ENCODE measurements around the gene C1orf141.
"Not testable (repeated sequence)": the region's sequence is repeated elsewhere in the genome, so short reads cannot be mapped to it uniquely, and the experiment has no call there.

C1orf141 gene

DNA sequence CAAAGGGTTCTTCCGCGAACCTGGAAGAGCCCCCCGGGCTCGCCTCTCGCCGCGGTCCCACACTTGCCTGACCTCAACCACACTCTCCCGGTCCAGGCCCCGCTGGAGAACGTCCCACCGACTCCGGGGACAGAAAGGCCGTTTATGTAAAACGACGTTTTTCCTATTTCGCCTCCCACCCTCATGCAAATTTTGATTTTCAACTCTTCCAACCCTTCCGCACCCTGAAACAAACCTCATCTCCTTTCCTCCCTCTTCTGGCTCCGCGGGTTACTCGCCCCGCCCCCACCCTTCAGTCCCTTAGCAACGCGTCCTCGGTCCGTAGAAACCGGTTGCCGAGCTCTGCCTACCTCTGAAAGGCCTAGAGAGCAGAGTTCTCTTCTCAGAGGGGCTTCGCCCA lies at the start of gene C1orf141:
C1orf141 (minus strand) TSS at position 276 of the 400 bp plus-strand sequence. CDS start 7,730 bp downstream, outside the sequence.
- DNase-seq (ENCODE audit: low read depth): no peak

DNA sequence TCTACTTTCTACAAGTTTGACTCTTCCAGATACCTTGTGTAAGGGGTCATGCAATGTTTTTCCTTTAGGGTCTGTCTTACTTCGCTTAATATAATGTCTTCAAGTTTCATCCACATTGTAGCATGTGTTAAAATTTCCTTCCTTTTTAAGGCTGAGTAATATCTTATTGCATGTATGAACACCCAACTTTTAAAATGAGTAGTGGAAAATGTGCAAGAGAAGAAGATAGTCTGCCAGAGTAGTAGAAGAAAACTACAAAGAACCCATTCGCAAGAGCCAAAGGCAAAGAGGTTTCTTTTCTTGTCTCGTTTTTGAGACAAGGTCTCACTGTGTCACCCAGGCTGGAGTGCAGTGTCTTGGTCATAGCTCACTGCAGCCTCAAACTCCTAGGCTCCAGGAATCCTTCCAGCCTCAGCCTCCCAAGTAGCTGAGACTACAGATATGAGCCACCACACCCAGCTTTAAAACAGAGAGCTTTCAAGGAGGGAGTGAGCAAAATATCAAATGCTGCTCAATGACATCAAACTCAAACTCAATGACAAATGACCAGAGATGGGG lies 40.8 kb upstream of the C1orf141 start:
- no peak for DNase-seq (ENCODE audit: low read depth)

DNA sequence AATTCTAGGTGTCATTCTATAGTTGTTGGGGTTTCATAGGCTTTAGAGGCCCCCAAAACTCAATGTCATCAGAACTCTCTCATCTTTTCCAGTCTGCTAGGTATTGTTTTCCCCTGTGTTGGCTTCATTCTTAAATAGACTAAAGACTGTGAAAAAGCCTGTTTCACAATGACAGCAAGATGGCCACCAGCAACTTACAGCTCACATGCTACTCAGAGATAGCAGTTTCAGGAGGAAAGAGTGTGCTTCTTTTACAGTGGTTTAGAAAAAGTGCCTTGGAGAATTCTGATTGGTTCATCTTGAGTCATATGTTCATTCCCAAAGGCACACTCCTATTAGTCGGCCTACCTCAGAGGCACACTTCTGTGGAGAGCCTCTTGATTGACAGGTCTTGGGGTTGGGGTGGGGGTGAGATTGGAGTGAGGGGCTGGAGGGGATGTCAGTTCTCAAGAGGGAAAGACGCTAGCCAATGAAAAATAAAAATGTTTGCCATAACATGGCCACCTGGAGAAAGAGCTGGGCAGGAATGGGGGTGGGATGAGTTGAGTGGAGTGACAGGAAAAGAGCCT lies 40.0 kb upstream of the C1orf141 start:
- DNase-seq (ENCODE audit: low read depth): no peak

GRCh38 chr1:67173988-67174387 lies 39.2 kb upstream of the C1orf141 start:
- DNase-seq (ENCODE audit: low read depth): no peak

DNA sequence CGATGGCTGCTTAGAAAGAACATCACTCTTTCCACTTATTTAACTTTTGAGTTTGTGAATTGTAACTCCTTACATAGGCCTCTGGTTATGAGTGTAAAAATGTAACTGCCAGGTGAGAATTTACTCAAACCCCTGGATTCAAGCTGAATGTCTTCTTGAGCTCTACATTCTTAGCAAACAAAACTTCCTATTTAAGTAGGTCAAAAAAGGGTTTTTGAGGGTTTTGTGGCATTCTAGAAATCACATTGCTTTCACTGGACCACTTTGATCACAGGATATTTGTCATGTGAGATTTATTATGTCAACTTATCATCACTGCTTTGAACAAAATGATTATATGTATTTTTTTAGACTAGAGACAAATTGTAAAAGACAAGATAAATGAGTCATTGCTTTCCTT lies 37.2 kb upstream of the C1orf141 start:
- DNase-seq (ENCODE audit: low read depth): no peak

GRCh38 chr1:67171574-67171955 lies 36.8 kb upstream of the C1orf141 start:
- DNase-seq (ENCODE audit: low read depth): no peak

- no peak for DNase-seq (ENCODE audit: low read depth)
These were observed 36.2 kb upstream of the C1orf141 start for GRCh38 chr1:67170751-67171573.

DNA sequence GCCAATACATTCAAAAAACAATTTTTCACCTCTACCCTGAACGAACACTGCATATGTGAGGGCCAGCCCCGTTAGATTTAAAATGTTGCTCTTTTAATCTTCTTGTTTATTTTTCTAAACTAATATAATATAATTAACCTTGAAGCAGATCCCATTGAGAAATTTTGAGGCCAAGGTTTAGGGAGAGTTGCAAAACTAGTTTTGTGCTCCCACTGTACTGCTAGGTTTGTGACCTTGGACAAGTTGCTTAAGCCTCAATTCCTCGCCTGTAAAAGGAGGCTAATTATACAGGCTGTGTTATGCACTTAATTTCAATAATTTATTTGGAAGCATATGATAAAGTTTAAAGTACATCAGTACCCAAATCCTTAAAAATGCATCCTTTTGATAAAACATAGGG lies 35.2 kb upstream of the C1orf141 start:
- DNase-seq (ENCODE audit: low read depth): no peak

GRCh38 chr1:67169496-67169895 lies 34.7 kb upstream of the C1orf141 start:
- no peak for DNase-seq (ENCODE audit: low read depth)

GRCh38 chr1:67166196-67166595 lies 31.4 kb upstream of the C1orf141 start, which contains the start of gene IL23R:
TSS of gene IL23R (plus strand) at chr1:67166454. CDS start at chr1:67168121, 1,667 bp downstream.
- no peak for DNase-seq (ENCODE audit: low read depth)

DNA sequence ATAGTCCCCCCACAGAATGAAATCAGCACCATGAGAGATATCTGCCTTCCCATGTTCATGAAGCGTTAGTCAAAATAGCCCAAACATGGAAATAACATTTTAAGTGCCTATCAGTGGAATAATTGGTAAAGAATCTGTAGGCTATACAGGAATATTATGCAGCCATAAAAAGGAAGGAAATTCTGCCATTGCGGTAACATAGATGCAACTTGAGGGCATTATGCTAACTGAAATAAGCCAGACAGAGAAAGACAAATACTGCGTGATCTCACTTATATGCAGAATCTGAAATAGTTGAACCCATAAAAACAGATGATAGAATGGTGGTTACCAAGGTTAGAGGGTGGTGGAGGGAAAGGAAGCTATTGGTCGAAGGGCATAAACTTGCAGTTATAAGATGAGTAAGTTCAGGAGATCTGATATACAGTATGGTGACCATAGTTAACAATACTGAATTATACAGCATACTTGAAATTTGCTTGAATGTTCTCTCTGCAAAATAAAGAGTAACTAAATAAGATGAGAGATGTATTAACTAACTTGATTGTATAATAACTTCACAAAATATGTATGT lies 30.8 kb upstream of the C1orf141 start:
- DNase-seq (ENCODE audit: low read depth): no peak

DNA sequence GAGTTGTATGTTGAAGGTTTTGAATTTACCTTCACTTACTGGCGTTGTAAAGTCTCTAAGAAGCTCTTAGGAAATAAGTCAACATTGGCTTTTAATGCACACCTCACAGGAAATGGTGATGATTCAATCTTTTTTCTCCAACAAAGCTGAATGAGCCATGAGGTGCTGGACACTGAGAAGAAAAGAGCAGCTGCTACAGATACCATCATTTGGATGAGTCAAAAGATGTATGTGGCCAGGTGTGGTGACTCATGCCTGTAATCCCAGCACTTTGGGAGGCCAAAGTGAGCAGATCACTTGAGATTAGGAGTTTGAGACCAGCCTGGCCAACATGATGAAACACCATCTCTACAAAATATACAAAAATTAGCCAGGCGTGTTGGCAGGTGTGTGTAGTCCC lies 28.2 kb upstream of the C1orf141 start:
- peak; percentile 59 for DNase-seq (ENCODE audit: low read depth)

- no peak for DNase-seq (ENCODE audit: low read depth)
These were observed 24.5 kb upstream of the C1orf141 start for GRCh38 chr1:67159233-67159632.

- DNase-seq (ENCODE audit: low read depth): no peak
These were observed 23.6 kb upstream of the C1orf141 start for GRCh38 chr1:67158401-67158800.

- DNase-seq (ENCODE audit: low read depth): no peak
These were observed 16.2 kb upstream of the C1orf141 start for GRCh38 chr1:67150931-67151330.

- peak; percentile 47 for DNase-seq (ENCODE audit: low read depth)
These were observed 14.5 kb upstream of the C1orf141 start for GRCh38 chr1:67149179-67149770.

- DNase-seq (ENCODE audit: low read depth): no peak
These were observed 13.9 kb upstream of the C1orf141 start for GRCh38 chr1:67148516-67149178.

GRCh38 chr1:67147973-67148372 lies 13.2 kb upstream of the C1orf141 start:
- DNase-seq (ENCODE audit: low read depth): not testable (repeated sequence)

GRCh38 chr1:67146539-67146938 lies 11.8 kb upstream of the C1orf141 start:
- no peak for DNase-seq (ENCODE audit: low read depth)

- DNase-seq (ENCODE audit: low read depth): no peak
These were observed 11.3 kb upstream of the C1orf141 start for GRCh38 chr1:67146101-67146500.

- DNase-seq (ENCODE audit: low read depth): no peak
These were observed 9.9 kb upstream of the C1orf141 start for GRCh38 chr1:67144696-67145095.

DNA sequence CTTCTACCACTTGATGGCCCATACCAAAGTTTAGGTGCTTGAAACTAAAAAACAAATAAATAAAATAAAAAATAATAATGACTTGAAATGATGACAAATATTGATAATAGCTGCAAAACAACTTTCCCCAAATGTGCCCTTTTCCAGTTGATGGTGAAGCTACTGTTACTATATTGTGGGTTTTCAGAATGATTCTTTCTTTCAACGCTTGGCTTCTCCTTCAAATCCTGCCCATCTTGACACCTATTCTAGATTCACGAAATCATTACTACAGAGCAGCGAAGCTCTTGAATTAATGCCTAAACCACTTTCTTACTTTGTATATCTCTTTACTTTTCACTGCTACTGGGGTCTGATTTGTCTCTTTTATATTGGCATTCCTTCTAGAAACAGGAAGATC lies 9.2 kb upstream of the C1orf141 start:
- no peak for DNase-seq (ENCODE audit: low read depth)

Data from HS-5 (cell line).